ENCODE results near the gene REPIN1.

REPIN1 gene

DNA sequence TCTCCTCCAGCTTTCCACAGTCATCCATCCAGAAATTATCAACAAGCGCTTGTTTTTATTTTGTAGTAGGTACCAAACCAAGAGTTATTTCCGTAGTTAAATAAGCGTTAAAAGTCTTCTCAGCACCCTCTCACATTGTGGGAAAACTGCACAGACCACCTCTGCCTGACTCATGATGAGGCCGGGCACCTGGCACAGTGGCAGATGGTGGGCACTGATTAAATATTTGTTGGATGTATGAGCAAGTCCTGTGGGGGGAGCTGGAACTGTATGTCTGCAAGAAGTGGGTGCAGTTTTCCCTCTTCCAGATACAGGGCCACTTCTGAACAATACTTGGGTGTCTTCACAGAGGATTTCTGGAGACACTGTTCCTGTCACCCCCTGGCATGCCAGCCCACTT lies 5.3 kb upstream of the REPIN1 start:
- H3K9me3 ChIP-seq (ENCODE audit: control insufficient read depth, low read length), result no peaks in the 10 kb centered on the region
- H3K36me3 ChIP-seq (ENCODE audit: control insufficient read depth, insufficient read depth, low read length, severe bottlenecking), result no peaks in the 10 kb centered on the region
- DNase-seq (ENCODE audit: low read depth), result no peak
- no peak overlapping the region for H3K9ac ChIP-seq (ENCODE audit: low read length)
- no peaks in the 10 kb centered on the region for H3K4me1 ChIP-seq (ENCODE audit: control insufficient read depth, insufficient read depth, low read length)
- no peak overlapping the region for H3K4me3 ChIP-seq (ENCODE audit: low read length)
- no peaks in the 10 kb centered on the region for H3K27me3 ChIP-seq (replicated peaks; ENCODE audit: control insufficient read depth, insufficient read depth, low read length)

- H3K27me3 ChIP-seq (replicated peaks; ENCODE audit: control insufficient read depth, insufficient read depth, low read length), result no peaks in the 10 kb centered on the region
- H3K9me3 ChIP-seq (ENCODE audit: control insufficient read depth, low read length), result no peaks in the 10 kb centered on the region
- no peak overlapping the region for H3K9ac ChIP-seq (ENCODE audit: low read length)
- H3K4me1 ChIP-seq (ENCODE audit: control insufficient read depth, insufficient read depth, low read length), result no peaks in the 10 kb centered on the region
- H3K4me3 ChIP-seq (ENCODE audit: low read length), result no peak overlapping the region
- no peak for DNase-seq (ENCODE audit: low read depth)
- no peaks in the 10 kb centered on the region for H3K36me3 ChIP-seq (ENCODE audit: control insufficient read depth, insufficient read depth, low read length, severe bottlenecking)
These were observed 4.8 kb upstream of the REPIN1 start for GRCh38 chr7:150363872-150364271.

- H3K9ac ChIP-seq (ENCODE audit: low read length), result no peak overlapping the region
- no peak overlapping the region for H3K4me3 ChIP-seq (ENCODE audit: low read length)
- no peaks in the 10 kb centered on the region for H3K36me3 ChIP-seq (ENCODE audit: control insufficient read depth, insufficient read depth, low read length, severe bottlenecking)
- DNase-seq (ENCODE audit: low read depth), result no peak
- peaks cover 10% of the 10 kb centered on the region for H3K4me1 ChIP-seq (ENCODE audit: control insufficient read depth, insufficient read depth, low read length)
- H3K27me3 ChIP-seq (replicated peaks; ENCODE audit: control insufficient read depth, insufficient read depth, low read length), result no peaks in the 10 kb centered on the region
- no peaks in the 10 kb centered on the region for H3K9me3 ChIP-seq (ENCODE audit: control insufficient read depth, low read length)
These were observed 3.4 kb upstream of the REPIN1 start for GRCh38 chr7:150365194-150365593.

- DNase-seq (ENCODE audit: low read depth), result no peak
These were observed 2.8 kb upstream of the REPIN1 start for GRCh38 chr7:150365673-150366398.

DNA sequence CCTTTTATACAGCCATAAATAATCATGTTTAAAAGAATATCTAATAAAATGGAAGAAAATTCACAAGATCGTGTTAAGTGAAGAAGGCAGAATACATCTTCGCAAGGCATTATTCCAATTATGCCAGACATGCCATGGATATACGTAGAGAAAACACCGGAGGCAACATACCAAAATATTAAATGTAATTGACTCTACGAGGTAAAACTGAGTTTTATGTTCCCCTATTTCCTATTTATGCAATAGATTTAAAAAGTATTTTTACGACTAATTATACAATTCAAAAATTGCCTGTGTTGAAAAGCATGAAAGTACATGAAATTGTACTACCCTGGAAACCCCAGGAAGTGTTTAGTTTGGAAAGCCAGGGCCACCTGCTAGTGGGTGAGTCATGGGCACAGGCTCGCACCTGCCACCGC lies 936 bp upstream of the REPIN1 start:
- H3K9me3 ChIP-seq (ENCODE audit: control insufficient read depth, low read length), result no peaks in the 10 kb centered on the region
- H3K9ac ChIP-seq (ENCODE audit: low read length), result peak overlapping the region; percentile 93
- no peak for DNase-seq (ENCODE audit: low read depth)
- peaks cover 23% of the 10 kb centered on the region for H3K4me1 ChIP-seq (ENCODE audit: control insufficient read depth, insufficient read depth, low read length)
- no peaks in the 10 kb centered on the region for H3K27me3 ChIP-seq (replicated peaks; ENCODE audit: control insufficient read depth, insufficient read depth, low read length)
- H3K4me3 ChIP-seq (ENCODE audit: low read length), result peak overlapping the region; percentile 97
- peaks cover 4% of the 10 kb centered on the region for H3K36me3 ChIP-seq (ENCODE audit: control insufficient read depth, insufficient read depth, low read length, severe bottlenecking)

More at GRCh38 chr7:150365673-150366398, 2.8 kb upstream of the REPIN1 start:
- Histone ChIP-seq H3K9me3 (ENCODE audit: control insufficient read depth, low read length) (no peaks in the 10 kb centered on the region), H3K4me3 (ENCODE audit: low read length) (no peak overlapping the region), H3K4me1 (ENCODE audit: control insufficient read depth, insufficient read depth, low read length) (peaks cover 17% of the 10 kb centered on the region), H3K36me3 (ENCODE audit: control insufficient read depth, insufficient read depth, low read length, severe bottlenecking) (no peaks in the 10 kb centered on the region), H3K9ac (ENCODE audit: low read length) (no peak overlapping the region), H3K27me3 (replicated peaks; ENCODE audit: control insufficient read depth, insufficient read depth, low read length) (no peaks in the 10 kb centered on the region)

GRCh38 chr7:150368884-150369747 lies 494 bp downstream of the REPIN1 start:
- peak overlapping the region; percentile 93 for H3K9ac ChIP-seq (ENCODE audit: low read length)
- DNase-seq (ENCODE audit: low read depth), result peak; percentile 73
- no peaks in the 10 kb centered on the region for H3K9me3 ChIP-seq (ENCODE audit: control insufficient read depth, low read length)
- peak overlapping the region; percentile 97 for H3K4me3 ChIP-seq (ENCODE audit: low read length)
- peaks cover 18% of the 10 kb centered on the region for H3K36me3 ChIP-seq (ENCODE audit: control insufficient read depth, insufficient read depth, low read length, severe bottlenecking)
- no peaks in the 10 kb centered on the region for H3K27me3 ChIP-seq (replicated peaks; ENCODE audit: control insufficient read depth, insufficient read depth, low read length)
- peaks cover 23% of the 10 kb centered on the region for H3K4me1 ChIP-seq (ENCODE audit: control insufficient read depth, insufficient read depth, low read length)

GRCh38 chr7:150369748-150370501 lies 1.3 kb downstream of the REPIN1 start:
- H3K4me3 ChIP-seq (ENCODE audit: low read length), result peak overlapping the region; percentile 97
- peak overlapping the region; percentile 93 for H3K9ac ChIP-seq (ENCODE audit: low read length)
- H3K4me1 ChIP-seq (ENCODE audit: control insufficient read depth, insufficient read depth, low read length), result peaks cover 23% of the 10 kb centered on the region
- peaks cover 21% of the 10 kb centered on the region for H3K36me3 ChIP-seq (ENCODE audit: control insufficient read depth, insufficient read depth, low read length, severe bottlenecking)
- H3K27me3 ChIP-seq (replicated peaks; ENCODE audit: control insufficient read depth, insufficient read depth, low read length), result no peaks in the 10 kb centered on the region
- H3K9me3 ChIP-seq (ENCODE audit: control insufficient read depth, low read length), result no peaks in the 10 kb centered on the region
- DNase-seq (ENCODE audit: low read depth), result peak; percentile 28

- H3K4me1 ChIP-seq (ENCODE audit: control insufficient read depth, insufficient read depth, low read length), result peaks cover 23% of the 10 kb centered on the region
- peaks cover 21% of the 10 kb centered on the region for H3K36me3 ChIP-seq (ENCODE audit: control insufficient read depth, insufficient read depth, low read length, severe bottlenecking)
- no peaks in the 10 kb centered on the region for H3K9me3 ChIP-seq (ENCODE audit: control insufficient read depth, low read length)
- peak overlapping the region; percentile 97 for H3K4me3 ChIP-seq (ENCODE audit: low read length)
- DNase-seq (ENCODE audit: low read depth), result peak; percentile 69
- no peaks in the 10 kb centered on the region for H3K27me3 ChIP-seq (replicated peaks; ENCODE audit: control insufficient read depth, insufficient read depth, low read length)
- peak overlapping the region; percentile 93 for H3K9ac ChIP-seq (ENCODE audit: low read length)
These were observed 2.0 kb downstream of the REPIN1 start for GRCh38 chr7:150370612-150371071.

DNA sequence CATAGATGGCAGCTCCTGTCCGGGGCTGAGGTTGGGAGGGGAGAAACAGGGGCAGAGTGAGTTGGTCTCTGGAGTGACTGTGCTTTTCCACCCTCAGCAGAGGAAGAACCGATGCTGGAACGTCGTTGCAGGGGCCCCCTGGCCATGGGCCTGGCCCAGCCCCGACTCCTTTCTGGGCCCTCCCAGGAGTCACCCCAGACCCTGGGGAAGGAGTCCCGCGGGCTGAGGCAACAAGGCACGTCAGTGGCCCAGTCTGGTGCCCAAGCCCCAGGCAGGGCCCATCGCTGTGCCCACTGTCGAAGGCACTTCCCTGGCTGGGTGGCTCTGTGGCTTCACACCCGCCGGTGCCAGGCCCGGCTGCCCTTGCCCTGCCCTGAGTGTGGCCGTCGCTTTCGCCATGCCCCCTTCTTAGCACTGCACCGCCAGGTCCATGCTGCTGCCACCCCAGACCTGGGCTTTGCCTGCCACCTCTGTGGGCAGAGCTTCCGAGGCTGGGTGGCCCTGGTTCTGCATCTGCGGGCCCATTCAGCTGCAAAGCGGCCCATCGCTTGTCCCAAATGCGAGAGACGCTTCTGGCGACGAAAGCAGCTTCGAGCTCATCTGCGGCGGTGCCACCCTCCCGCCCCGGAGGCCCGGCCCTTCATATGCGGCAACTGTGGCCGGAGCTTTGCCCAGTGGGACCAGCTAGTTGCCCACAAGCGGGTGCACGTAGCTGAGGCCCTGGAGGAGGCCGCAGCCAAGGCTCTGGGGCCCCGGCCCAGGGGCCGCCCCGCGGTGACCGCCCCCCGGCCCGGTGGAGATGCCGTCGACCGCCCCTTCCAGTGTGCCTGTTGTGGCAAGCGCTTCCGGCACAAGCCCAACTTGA lies 2.7 kb downstream of the REPIN1 start:
- no peaks in the 10 kb centered on the region for H3K9me3 ChIP-seq (ENCODE audit: control insufficient read depth, low read length)
- no peak overlapping the region for H3K4me3 ChIP-seq (ENCODE audit: low read length)
- H3K36me3 ChIP-seq (ENCODE audit: control insufficient read depth, insufficient read depth, low read length, severe bottlenecking), result peaks cover 21% of the 10 kb centered on the region
- no peaks in the 10 kb centered on the region for H3K27me3 ChIP-seq (replicated peaks; ENCODE audit: control insufficient read depth, insufficient read depth, low read length)
- peak overlapping the region; percentile 93 for H3K9ac ChIP-seq (ENCODE audit: low read length)
- no peak for DNase-seq (ENCODE audit: low read depth)
- peaks cover 23% of the 10 kb centered on the region for H3K4me1 ChIP-seq (ENCODE audit: control insufficient read depth, insufficient read depth, low read length)

- H3K9me3 ChIP-seq (ENCODE audit: control insufficient read depth, low read length), result no peaks in the 10 kb centered on the region
- H3K27me3 ChIP-seq (replicated peaks; ENCODE audit: control insufficient read depth, insufficient read depth, low read length), result no peaks in the 10 kb centered on the region
- no peak overlapping the region for H3K4me3 ChIP-seq (ENCODE audit: low read length)
- no peak overlapping the region for H3K9ac ChIP-seq (ENCODE audit: low read length)
- DNase-seq (ENCODE audit: low read depth), result no peak
- peaks cover 23% of the 10 kb centered on the region for H3K4me1 ChIP-seq (ENCODE audit: control insufficient read depth, insufficient read depth, low read length)
- peaks cover 21% of the 10 kb centered on the region for H3K36me3 ChIP-seq (ENCODE audit: control insufficient read depth, insufficient read depth, low read length, severe bottlenecking)
These were observed 3.3 kb downstream of the REPIN1 start for GRCh38 chr7:150371996-150372270.
